EH (cell line): ENCODE measurements around the gene LRRC28.
A peak's percentile ranks its signal among the peaks of the same experiment; 100 is the strongest.

Experiments
- DNase-seq: peaks from one replicate; pipeline ENCODE4 v3.0.0-alpha.2; 2015; ENCODE audit warnings: low read depth

Gene LRRC28

DNA sequence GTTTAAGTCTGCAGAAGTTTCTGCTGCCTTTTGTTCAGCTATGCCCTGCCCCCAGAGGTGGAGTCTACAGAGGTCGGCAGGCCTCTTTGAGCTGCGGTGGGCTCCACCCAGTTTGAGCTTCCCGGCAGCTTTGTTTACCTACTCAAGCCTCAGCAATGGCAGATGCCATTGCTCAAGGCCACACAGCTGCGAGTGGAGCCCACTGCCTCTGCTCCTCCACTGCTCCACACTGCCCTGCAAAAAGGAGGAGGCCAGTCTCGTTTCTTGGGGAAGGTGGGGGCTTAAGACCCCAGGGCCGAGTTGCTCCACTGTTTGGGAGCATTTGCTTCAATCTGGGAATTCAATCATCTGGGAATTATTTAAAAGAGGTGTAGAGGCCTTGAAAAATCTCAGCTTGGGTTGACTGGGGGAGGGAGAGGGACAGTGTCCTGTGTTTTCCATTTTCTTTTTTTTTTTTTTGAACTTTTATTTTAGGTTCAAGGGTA is 169.9 kb downstream of the LRRC28 start:
- DNase-seq, result no peak

DNA sequence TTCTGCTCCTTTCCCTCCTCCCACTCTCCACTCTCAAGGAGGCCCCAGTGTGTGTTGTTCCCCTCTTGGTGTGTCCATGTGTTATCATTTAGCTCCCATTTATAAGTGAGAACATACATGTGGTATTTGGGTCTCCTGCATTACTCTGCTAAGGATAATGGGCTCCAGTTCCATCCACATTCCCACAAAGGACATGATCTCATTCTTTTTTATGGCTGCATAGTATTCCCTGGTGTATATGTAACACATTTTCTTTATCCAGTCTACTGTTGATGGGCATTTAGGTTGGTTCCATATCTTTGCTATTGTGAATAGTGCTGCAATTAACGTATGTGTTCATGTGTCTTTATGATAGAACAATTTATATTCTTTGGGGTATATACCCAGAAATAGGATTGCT is 170.5 kb downstream of the LRRC28 start:
- DNase-seq, result no peak

DNA sequence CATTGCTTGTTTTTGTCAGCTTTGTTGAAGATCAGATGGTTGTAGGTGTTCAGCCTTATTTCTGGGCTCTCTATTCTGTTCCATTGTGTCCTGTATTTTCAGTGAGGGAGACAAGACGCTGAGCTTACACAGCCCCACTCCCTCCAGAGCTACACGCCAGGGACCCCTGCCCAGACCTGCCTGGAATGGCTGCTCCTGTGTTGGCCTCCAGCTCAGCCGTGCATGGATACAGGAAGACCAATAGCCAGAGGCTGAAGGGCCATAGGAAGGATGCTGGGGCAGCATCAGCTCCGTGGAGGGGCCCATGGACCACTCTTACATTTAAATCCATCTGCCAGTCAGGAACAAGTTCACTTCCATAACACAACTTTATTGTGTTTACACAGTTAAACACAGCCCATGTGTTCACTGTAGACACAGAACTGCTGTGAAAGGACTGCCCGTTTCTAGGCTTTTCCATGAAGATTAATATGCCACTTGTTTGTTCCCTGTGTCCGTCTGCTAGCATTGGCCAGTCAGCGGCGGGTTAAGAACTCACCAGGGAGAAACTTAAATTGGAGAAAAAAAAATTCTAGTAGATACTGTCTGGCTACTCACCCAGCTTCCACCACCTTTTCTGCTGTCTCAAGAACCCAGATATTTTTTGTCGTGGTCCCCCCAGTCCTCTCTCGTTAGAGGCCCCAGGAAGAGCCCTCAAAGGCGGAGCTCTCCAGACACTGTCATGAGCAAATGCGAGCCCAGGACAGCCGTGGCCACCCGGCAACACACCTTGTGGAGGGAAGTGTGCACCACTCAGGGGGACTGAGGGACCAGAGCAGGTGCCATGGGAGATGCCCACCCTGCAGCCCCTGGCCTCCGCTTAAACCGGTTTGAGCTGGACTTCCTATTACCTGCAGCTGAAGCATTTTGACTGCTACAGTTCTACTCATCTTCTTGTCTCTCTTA is 172.2 kb downstream of the LRRC28 start:
- DNase-seq, result no peak

DNA sequence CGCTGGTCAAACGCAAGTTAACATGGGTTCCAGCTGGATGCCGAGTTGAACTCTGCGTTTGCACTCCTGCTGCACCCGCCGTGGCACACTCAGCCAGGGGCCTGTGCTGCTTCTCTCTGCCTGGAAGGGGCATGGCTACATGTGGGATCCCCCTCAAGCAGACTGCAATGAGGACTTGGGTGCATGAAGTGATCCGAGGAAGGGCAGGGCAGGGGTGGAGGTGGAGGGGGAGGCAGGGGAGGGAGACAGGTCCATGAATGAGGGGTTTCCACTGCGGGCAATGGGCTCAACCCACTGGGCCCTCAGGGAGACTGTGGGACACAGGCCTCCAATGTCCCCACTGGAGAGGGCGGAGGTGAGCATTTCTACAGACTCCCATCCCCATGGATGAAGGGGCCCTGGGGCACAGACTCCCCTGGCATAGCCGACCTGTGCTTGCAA is 172.9 kb downstream of the LRRC28 start:
- no peak for DNase-seq

DNA sequence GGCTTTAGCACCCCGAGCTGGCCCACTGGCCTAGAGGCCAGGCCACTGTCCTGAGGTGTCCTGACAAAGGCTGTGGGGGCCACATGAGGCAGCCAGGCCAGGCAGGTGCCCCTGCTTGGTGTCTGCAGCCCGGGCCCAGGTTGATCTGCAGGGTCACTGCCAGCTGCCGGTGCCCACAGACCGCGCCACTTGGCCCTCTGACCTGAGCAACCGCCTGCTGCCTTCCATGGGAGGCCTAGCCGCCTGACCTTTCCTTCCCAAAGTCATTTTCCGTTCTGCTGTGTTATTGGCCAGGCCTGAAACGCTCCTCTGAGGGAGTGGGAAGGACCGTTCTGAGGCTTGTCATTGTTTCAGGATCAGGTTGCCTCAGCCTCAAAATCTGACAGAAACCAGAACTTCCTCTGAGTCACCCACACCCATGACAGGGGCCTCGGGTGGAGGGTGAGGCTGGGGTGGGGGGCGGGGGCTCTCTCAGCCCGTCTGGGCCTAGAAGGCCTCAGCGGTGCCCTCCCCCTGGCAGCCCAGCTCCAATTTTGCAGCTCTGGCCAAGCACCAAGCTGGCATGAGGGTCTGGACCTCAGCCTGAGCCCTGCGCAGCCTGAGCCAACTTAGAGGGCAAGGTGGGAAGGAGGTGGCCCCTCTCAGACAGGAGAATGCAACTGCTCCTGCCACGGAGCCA is 173.8 kb downstream of the LRRC28 start:
- peak; percentile 74 for DNase-seq

DNA sequence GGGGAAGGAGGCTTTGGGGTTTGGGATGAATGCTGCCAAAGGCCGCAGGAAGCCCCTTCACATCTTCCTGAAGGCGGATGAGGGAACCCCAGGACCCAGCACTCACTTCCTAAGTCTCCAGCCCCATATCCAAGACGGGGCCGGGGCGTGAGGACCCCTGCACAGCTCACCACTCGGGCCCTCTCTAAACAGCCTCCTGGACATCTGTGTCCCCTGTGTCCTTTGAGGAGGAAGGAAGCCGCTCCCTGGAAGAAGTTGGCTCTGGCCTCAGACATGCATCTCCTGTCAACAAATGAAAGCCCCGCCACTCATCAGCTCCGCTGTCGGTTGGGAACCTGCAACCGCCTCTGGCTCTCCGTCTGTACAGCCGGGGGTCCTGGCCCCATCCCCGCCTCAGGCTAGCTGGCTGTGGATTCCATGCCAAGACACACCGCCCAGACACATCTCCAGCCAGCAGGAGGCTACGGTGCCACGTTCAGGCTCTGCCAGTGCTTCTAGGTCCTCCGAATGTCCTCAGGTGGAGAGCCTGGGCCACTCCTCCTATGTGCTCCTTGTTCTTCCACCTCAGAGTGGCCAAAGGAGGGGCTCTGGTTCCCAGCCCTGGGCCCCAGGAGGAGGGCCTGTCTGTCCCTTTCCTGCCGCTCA is 174.5 kb downstream of the LRRC28 start:
- no peak for DNase-seq

DNA sequence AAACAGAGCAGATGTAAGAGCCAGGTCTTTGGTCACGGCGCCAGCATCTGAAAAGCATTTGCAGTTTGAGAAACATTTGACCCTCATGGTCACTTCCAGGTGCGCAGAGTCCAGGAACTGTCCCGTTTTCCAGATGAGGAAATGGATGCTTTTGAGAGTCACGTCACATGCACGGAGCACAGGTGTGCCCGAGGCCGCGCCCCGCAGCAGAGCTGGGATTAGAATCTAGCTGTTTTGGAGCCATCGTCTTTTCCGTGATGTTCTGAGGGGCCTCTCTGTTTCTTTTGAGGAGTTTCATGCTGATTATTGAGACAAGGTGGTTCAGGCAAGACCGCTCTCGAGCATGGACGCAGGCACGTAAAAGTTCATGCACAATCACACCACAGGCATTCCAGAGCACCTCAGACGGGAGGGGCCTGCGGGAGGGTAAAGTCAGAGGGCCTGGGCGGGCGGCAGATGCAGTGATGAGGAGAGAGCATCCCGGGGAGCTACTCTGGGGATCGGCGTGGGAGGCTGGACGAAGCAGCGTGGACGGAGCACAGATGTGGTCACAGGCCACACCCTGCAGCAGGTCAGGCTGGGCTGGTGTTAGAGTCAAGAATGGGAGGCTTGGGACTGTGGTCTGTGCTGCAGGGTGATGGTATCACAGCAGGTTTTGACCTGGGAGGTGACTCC is 175.3 kb downstream of the LRRC28 start:
- DNase-seq, result no peak

DNA sequence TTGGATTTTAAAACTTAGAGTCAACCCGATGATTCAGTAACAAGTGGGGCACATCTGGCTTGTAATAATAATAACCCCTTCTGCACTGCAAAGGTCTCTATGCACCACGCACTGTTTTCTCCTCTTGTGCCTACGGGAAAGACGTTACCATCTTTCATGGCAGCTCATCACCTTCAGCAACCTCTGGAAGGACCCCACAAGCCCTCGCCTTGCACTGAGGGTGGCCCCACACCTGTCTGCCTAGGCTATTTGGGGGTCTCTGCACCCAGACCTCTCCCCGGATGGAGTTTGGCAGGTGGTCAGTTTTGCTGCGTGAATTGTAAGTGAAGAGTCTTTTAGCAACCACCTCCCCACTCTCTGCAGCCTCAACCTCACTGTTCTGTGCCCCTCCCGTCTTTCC is 175.9 kb downstream of the LRRC28 start:
- no peak for DNase-seq

DNA sequence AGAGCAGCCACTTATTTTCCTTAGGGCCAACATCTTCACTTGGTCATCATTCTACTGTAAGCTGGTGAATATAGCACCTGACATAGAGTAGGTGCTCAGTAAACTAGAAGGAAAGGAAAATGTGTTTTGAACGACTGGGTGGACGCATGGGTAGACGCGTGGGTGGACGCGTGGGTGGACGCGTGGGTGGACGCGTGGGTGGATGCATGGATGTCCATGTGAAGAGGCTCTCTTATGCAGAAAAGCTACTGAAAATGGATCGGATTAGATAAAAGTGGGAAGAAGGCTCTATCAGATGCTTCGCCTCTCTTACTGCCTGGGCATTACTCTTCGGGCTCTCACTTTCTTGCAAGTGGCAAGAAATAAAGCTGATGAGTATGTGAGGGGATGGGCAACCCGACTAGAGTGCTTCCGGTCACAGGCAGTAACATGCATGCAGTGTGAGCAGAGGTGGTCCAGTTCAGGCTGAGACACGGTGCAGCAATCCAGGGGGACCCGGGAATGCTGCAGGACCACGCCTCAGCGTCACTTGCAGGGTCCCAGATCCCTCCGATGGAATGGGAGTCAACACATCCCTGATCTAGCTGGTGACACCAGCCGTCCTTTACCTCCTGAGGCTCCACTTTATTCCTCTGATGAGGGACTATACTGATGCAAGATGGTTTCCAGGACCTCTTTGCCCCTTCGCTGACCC is 176.5 kb downstream of the LRRC28 start:
- DNase-seq, result no peak

DNA sequence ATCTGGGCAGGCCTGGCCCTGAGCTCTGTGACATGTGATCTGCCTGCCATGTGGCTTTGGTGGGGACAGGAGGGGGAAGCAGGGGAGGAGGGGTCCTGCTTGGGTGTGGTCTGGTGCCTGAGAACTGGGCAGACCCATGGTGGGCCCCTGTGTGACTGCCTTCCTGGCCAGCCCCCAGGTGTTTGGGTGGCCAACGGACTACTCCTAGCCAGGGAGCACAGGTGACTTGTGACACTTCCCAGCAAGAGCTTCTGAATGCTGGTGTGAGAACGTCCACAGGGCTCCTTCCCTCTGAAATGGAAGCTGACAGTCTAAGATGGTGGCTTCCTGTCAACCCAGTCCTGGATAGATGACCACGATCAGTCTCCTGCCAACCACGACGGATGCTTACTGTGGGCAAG is 178.4 kb downstream of the LRRC28 start:
- DNase-seq, result no peak

DNA sequence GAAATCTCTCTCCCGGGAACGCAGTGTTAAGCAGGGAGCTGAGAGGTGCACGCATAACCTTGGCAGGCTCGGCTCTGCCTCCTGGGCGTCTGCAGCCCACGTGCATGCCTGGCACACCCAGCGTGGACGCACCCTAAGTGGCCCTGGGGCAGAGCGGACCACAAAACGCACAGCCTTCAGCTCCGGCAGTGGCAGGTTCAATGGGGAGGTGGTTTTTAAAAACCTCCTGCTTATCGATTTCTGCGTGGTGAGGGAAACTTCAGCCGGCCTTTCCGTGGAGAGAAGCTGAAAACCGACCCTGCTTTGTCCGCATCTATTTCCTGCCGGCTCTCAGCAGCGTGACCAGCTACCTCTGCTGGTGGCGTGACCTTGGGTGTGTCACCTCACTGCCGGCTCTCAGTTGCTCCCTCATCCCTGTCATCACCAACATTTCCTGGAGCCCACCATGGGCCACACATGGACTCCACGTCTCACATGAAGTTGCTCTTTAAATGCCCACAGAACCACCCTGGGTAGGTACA is 179.7 kb downstream of the LRRC28 start:
- DNase-seq, result no peak

DNA sequence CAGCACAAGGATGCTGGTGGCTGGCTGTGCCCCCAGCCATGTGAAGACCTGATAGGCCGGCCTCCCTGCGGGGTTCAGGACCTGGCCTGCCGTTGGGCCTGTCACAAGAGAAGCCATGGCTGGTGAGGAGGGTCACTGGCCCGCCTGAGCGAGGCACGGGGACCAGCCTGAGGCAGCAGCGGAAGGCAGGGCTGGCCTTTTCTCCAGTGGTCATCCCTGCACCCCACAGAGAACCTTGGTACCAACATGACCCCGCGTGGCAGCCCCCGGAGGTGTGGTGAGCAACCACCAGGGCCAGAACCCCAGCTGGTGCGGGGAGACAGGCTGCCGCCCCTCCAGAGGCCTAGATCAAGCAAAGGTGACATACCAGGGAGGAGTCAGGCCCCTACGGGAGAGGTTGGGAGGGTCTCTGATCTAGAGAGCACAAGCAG is 180.4 kb downstream of the LRRC28 start:
- no peak for DNase-seq

DNA sequence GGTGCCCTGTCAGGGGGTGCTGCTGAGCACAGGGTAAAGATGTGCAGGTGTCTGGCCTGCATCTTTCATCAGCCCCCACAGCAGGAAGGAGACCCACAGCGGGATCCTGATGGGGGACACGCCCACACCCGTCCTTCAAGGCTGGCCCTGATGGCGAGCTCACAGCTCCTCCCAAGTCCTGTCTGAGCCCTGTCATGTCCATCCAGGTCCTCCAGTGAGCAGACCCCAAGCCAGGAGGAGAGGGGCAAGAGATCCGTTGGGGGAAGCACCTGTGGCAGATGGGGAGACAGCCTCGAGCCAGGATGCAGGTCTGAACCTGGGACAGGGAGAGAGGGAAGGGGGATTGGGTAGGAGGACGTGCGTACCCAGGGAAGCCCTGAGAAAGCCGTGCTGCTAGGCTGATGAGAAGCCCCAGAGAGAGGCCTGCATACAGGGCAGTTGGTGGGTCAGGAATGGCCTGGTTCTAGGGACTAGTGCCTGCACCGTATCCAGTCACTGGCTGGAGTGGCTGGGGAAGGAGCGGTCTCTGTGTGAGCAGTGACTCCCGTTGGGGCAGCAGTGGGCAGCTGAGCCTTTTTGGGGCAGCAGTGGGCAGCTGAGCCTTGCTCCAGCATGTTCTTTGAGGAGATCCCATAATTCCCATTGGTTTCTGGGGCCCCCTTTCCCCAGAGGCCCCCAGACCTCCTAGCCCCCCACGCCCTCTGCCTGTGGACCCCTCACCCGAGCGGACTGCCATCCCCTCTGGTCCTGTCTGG is 181.2 kb downstream of the LRRC28 start:
- no peak for DNase-seq

DNA sequence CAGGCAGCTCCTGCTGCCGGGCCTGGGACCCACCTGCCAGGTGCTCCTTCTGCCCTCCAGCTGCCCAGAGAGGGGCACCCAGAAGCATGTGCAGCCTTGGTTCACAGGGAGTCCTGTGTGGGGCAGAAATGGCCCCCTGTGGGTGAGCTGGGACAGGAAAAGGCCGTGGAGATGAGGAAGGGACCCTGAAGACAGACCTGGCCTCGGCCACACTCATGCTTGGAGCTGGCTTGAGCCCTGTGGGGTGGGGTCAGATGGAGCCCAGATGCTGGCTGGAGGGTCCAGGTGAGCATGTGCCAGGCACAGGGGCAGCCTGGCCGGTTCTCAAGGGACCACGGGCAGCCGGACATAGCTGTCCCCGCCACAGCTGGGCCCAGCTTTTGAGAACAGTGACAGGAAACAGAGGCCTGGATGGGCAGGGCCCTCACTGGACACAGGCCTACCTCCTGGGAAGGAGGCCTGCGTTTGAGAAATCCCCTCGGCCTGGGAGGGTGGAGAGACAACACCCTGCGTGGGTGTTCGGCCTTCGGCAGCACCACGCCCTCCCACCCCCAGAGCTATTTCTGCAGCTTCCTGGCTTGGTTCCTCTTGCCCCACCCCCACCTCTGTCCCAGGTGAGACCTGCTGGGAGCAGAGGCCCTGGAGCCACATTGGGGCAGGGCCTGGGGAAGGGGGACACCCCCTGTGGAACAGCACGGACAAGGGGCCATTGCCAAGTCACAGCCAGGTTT is 181.9 kb downstream of the LRRC28 start:
- no peak for DNase-seq

DNA sequence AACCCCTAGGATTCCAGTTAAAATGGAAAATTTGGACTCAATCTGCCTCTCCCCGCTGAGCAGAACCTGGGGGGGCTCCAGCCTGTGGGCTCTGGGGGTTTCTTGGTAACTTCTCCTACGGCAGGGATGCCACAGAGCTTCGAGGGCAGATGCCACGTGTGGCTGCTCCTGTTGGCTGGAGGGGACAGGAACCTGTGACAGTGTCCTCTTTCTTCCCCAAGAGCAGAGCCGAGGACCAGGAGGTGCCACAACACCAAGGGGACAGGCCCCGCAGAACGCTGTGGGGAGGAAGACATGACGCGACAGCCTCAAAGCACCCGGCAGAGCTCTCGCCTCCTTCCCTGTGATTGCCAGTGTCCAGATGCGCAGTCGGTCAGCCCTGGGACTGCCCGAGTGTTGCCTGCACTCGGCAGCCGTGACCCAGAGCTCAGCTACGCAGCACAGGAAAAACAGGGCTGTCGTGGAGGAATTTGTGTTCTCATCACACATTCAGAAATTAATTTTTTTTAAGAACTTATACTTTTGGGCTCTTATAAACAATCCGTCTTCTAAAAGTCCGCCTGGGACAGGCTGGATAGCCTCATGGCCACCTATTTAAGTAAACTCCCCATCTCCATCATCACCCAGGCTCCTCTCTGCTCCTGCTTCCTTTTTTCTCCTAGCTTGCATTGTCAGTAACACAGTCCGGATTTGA is 182.6 kb downstream of the LRRC28 start:
- DNase-seq, result no peak

DNA sequence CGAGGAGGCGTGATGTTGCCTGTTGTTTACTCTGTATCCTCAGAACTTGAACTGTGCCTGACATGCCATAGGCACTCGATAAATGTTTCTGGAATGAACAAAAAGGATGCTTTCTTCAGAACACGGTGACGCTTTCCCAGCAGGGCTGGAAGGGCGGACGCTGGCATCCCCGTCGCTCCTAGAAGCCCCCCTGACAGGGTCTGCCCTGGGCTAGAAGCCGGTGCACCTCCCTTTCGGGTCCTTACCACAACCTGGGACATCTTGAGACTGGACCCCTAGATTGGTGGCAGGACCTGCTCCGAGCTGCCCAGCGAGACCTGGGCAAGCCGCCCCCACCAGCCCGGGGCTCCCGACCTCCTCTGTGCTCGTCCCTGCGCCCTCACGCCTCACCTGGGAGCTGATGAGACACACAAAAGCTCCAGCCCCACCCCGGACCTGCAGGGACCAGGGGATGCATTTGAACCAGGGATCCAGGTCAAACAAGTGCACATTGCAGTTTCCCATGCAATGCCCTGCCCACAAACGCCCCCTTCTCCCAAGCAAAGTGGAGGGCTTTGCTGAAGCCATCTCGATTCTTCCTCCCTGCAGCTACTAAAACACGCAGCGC is 183.3 kb downstream of the LRRC28 start:
- no peak for DNase-seq

DNA sequence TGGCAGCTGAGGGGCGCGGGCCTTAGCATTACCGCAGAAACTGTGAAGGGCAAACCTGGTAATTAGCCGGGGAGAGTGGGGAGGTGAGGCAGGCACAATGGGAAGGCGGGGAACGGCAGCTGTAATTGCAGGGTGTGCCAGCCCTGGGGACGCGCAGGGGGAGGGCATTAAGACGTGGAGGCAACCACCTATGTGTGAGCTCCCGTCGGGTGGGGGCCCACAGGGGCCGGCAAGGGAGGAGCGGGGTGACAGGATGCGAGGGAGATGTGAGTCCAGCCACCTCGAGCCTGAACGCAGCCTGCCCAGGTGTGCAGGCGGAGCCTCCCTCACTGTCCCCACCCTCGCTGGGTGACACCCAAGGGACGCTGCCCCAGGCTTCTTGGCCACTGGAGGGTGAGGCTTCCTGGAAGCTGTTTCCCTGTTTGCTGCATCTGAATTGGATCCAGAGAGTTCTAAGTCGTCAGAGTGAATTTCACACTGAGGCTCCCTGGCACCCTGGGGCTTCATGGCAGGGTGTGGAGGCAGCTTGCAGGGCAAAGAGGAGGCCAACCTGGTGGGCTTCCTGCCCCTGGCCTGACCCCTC is 183.9 kb downstream of the LRRC28 start:
- DNase-seq, result no peak

DNA sequence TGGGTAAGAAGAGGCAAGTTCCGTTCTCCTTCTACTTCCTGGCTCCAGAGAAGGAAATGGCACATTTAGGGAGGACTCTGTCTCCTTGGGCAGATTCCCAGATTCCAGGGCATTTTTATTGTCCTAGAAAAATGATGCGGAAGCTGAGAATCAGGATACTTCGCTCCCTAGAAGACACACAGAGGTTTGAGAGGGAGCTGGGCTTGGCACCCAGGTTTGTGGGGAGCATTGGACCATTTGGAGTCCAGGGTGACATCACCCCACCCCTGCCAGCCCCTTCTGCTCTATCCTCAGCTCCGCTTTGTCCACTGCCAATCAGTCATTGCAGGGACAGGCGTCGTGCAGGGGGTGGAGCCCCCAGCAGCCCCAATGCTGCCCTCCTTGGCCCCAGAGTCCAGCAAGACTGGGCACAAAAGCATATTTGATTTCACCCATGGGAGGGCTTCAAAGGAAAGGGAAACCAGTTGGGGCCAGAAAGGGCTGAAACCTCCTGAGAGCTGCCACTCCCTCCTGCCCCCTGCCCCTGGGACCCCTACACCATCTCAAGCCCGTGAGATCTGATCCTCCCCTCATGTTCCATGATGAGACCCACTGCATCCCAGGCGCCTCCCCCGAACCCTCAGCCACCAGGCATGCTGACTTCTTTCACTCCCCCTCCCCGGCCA is 184.7 kb downstream of the LRRC28 start:
- peak; percentile 63 for DNase-seq
